GM18502 (cell line): ENCODE data around the gene RPL11.
"Not testable (repeated sequence)": the region's sequence is repeated elsewhere in the genome, so short reads cannot be mapped to it uniquely, and the experiment has no call there.

Experiments
- ATAC-seq: cut with Tn5 transposase; IDR thresholded peaks from one replicate; pipeline ENCODE4 v1.9.1; 2021; ENCODE audit warnings: mild to moderate bottlenecking; ENCODE audit not compliant: unreplicated experiment, poor library complexity

RPL11 gene

DNA sequence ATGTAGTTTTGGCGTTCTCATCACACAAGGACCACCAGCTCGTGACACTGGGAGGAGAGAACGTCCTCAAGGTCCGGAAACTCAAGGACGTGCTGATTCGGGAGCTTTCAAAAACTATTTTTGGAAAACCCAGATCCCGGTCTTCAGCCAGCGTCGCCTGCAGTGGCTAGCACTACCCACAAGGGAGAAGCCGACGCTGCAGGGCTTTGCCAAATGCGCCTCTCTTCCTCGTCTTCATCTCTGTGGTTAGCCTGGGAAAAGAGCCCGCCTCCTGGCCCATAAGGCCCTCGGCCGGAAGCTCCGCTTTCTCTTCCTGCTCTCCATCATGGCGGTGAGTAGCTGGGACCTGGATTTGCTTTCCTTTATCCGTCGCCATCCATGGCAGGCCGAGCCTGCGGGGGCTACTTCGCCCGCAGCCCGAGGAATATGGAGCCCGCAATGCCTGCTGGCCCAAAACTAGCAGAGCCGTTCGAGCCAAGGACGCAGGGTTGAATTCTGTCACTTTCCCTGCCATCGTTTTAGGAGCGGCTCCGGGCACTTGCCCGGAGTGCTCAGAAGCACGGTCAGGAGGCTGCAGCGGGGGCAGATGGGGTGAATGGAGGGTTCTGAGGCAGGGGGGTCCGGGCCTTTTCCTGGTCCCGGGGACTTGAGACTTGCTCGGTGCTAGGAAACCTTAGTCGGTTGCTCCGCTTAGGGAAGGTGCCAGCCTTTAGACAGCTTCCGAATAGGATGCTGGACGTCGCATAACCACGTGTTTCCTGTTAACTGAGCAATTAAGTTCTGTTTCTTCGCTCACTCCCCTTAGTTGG lies at the start of gene RPL11:
Gene RPL11, plus strand, starts transcription at position 308 of the 809 bp plus-strand sequence. Its CDS starts 18 bp downstream, at position 326.
- peak; percentile 94 for ATAC-seq

DNA sequence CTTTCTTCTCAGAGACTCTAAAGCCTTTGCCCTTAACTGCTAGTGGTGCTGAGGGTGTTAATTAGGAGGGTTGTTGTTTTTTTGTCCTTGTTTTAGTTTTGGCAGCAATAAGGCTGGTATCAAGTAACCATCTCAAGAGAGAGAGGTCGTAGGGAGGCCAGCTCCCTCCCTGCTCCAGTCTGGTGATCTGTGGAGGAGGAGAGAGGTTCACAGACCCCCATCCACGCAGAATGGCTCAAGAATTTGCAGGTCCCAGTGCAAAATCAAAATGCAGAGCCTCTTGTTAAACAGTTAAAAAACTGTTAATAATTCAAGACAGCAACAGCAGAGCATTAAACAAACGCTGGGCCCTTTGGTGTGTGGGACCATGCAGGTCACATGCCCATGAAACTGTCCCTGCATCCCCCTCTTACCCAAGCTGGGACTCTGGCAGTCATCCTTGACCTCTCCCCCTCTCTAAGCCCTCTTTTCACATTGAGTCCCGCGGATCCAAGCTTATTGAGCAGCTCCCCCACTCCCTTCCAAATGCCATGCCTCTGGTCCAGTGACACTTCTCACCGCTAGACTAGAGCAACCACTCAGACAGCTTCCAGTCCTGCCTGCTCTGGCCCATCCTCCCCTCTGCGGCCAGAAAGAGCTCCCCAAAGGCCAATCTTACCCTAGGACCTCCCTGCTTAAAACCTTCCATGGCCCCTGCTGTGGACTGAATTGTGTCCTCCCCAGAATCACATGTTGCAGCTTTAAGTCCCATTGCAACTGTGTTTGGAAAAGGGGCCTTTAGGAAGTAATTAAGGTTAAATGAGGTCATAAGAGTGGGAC lies 47.7 kb upstream of the RPL11 start:
- ATAC-seq, result no peak

DNA sequence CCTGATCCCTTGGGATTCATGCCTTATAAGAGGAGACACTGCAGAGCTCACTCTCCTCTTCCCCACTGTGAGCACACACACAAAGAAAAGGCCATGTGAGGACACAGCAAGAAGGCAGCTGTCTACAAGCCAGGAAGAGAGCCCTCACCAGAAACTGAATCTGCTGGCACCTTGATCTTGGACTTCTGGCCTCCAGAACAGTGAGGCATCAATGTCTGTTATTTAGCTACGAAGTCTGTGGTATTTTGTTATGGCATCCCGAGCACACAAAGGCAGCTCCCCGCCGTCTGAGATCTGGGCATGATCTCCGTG lies 47.1 kb upstream of the RPL11 start:
- ATAC-seq, result no peak

DNA sequence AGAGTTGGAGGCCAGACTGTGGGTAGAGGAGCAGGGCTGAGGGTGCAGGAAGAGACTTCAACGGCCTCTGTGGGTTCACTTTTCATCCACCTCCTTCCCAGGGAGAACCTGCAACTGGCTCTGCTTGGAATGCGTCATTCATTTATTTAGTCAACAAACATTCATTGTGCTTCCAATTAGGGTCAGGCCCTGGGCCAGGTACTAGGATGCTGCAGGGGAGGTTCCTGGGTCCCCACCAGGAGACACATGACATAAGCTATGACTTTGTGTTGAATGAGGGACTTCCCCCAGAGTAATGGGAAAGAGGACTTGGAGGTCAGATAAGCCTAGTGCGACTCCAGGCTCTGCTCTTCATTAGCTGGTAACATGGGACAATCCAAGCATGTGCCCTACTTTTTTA lies 46.3 kb upstream of the RPL11 start:
- ATAC-seq, result no peak

DNA sequence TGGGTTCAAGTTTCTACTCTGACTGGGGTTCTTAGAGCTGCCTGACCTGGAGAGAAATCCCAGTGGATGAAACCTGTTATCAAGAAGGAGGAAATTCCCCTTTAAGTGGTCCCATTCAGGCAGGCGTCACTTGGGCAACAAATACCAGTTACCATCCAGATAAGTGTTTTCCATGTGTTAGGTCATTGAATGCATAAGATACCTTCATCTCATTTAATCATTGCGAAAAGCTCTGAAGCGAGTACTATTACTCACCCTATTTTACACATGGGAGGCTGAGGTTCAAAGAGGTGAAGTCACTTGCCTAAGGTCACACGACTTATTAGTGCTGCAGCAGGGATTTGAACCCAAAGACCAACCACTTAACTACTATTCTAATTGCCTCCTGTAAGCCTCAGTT lies 45.5 kb upstream of the RPL11 start:
- no peak for ATAC-seq

DNA sequence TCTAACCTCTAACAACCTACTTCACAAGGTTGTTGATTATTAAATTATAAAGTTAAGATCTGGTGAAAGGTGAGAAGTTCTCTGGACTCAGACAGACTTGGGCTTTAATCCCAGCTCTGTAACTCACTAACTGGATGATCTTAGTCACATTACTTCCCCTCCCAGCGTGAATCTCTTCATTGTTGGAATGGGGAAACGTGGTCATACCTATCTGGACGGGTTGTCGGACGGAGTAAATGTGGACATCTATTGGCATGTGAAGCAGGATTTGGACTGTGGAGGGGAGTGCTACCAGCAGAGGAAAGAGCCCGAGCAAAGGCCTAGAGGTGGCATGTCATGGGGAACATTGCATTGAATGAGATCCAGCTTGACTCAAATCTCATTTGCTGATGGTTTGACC lies 45.1 kb upstream of the RPL11 start:
- no peak for ATAC-seq

DNA sequence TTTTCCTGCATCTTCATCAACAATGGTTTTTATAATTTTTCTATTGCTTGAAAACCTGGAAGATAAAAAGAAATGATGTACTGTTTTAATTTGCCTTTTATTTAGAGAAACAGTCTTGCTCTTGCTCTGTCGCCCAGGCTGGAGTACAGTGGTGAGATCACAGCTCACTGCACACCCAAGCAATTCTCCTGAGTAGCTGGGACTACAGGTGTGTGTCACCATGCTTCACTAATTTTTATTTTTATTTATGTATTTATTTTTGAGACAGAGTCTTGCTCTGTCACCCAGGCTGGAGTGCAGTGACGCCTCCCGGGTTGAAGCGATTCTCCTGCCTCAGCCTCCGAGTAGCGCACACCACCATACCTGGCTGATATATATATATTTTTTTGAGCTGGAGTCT lies 43.0 kb upstream of the RPL11 start:
- no peak for ATAC-seq

DNA sequence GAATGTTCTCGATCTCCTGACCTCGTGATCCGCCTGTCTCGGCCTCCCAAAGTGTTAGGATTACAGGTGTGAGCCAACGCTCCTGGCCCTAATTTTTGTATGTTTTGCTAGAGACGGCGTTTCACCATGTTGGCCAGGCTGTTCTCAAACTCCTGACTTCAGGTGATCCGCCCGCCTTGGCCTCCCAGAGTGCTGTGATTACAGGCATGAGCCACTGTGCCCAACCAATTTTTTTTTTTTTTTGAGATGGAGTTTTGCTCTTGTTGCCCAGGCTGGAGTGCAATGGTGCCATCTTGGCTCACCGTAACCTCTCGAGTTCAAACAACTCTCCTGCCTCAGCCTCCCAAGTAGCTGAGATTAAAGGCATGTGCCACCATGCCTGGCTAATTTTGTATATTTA lies 42.4 kb upstream of the RPL11 start:
- not testable (repeated sequence) for ATAC-seq

DNA sequence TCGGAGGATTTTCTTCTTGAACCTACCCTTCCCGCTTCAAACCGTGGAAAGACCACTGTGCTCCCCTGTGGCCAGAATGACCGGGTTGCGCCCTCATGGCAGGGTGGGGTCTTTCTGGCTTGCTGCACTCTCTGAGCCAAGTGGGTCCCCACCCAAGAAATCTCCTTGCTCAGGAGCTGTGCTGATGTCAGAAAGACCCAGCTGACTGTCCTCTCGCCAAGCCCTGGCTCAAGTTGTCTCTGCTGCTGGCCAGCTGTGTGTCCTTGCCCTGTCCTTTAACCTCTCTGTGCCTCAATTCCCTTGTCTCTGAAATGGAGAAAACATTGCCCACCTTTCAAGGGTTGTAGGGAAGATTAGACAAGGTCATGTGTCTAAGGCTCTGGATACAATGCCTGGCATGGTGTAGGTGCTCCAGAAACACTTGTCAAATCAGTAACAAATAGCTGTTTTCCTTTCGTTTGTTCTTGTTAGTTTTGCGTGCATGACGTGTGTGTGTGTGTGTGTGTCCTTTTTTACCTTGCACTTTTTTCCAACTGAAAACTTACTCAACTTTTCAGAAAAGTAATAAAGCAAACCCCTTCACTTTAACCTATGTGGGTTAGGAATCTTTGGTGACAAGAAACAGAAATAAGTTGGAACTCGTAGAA lies 41.1 kb upstream of the RPL11 start:
- ATAC-seq, result no peak

DNA sequence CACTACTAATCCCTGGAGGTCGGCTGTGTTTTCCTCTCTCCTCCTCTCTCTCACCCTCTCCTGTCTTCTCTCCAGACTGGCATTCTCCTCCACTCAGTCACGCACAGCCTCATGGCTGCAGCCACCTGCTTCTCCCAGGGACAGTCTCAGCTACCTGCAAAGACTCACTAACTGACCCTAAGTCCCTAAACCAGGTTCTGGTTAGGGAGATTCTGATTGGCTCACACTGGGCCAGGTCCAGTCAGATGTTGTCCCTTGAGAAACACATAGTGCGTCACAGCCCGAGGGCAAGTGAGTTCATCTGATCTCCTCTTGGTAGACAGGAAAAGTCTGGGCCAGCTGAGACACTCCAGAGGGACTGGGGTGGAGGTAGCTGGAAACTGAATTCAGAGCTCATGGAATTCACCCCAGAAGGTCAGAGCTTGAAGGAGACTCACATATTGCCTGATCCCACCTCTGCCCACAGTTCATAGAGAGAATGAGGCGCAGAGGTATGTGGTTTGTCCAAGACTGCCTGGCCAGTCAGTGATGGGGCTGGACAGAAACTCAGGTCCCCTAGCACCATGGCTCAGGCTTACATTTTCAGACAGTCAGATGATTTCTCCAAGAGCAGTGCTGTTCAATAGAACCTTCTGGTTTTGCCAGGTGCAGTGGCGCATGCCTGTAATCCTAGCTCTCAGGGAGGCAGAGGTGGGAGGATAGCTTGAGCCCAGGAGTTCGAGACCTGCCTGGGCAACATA lies 40.4 kb upstream of the RPL11 start:
- no peak for ATAC-seq

DNA sequence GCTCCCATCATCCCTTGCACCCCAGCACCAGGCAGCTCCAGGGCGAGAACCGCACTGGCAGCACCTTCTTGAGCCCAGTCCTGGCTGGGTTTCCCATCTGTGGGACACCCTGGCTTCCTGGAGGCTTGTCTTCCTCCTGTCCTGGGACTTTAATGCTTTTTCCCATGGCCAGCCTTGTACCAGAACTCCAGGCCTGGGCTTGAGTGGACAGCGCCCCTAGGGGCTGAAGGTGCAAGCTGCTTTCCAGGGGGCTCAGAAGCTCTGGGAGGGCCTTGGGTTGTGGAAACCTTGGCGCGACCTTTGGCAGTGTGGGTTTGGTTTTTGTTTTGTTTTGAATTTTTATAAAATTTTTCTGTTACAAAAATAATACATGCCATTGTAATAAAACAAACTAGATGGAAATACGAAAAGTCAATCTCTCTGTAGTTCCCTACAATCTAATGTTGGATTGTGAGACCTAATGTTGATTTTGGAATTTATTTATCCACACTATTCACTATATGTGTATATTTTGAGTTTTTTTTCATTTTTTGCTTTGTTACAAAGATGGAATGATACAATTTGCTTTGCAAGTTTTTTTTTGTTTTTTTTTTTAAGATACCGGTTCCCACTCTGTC lies 33.8 kb upstream of the RPL11 start:
- no peak for ATAC-seq

DNA sequence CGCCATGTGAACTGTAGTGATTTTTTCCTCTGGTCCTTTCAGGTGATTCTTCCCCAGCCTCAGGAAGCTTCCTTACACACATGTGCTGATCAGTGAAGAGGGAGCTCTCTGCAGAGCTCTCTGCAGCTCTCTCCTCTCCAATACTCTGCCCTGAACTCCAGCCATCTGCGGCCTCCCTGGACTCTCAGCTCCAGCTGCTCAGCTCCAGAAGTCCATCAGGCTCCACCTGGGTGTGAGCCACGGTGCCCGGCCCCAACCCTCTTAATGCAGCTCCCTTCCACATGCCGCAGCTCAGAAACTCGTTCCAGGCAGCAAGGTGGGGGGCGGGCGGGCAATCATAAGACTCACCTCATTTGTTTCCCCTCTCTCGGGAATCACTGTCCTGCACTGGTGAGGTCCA lies 30.9 kb upstream of the RPL11 start:
- no peak for ATAC-seq

DNA sequence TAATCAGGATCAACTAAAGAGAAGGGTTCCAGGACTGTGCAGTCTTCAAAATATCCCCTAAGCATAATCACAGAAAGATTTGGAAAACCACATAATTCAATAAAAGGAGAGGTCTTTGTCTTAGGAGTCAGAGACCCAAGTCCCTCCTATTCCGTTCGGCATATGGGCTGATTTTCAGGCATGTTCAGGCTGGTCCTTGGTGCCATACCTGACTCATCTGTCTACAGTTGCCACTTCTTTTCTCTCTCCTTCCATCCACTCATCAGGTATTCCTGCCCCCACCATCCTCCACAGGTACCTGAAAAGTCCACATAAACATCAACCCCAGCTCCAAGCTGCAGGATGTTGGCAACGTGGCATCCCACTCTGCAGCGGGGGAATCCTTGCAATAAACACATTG lies 29.7 kb upstream of the RPL11 start:
- no peak for ATAC-seq

DNA sequence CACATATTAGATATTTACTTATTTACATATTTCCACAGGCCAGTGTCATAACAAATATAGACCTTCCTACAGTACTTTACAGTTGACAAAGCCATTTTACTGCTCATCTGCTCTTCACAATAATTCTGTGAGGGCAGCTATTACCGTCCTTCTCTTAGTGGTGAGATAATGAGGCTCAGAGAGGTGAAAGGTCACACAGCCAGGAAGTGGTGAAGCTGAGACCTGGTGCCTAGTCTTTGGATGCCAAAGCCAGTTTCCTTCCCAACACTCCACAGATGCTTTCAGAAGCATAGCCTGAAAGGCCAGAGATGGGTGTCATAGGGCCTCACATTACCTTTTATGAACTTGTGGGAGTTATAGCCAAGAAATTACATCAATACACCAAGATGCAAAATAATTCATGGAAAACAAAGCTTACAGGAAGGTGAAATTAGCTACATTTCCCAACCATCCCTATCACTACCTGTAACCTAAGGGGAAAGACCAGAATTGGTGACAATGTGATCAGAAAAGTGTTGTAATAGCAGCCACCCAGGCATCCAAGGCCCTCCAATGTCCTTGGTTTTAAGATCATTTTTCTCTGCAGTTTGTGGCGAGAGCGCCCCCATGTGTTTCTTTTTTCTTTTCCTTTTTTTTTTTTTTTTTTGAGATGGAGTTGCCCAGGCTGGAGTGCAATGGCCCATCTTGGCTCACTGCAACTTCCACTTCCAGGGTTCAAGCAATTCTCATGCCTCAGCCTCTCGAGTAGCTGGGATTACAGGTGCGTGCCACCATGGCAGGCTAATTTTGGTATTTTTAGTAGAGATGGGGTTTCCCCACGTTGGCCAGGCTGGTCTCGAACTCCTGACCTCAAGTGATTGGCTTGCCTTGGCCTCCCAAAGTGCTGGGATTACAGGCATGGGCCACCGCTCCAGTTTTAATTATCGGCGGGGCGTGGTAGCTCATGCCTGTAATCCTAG lies 26.5 kb upstream of the RPL11 start:
- no peak for ATAC-seq

DNA sequence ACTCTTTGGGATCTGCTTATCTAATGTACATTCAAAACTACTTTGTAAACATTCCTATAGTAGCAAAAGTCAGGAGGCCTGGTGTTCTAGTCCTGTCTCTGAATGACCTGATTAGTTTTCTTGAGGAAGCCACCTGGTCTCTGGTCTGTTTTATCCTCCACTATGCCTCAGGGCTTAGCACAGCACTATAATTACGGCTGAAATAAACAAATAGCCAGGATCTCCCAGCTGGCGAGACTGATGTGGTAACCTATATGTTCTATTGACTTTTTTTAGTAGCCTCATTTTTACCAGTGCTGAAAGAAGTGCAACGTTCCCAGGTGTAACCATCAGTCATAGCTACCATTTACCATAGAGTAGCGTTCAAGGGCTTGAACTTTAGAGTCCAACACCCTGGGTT lies 24.2 kb upstream of the RPL11 start:
- ATAC-seq, result no peak

DNA sequence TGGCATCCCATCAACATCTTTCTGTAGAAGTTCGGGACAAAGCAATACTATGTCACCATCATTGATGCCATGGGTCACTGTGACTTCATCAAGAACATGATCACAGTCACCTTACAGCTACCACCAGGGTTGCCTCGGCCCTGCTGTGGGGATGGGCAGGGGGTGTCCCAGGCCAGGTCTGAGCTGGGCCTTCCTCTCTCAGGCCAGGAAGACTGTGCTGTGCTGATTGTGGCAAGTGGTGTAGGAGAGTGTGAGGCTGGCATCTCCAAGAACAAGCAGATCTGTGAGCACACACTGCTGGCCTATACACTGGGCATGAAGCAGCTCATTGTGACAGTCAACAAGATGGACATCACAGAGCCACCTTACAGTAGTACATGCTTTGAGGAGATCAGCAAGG lies 20.9 kb upstream of the RPL11 start:
- no peak for ATAC-seq

DNA sequence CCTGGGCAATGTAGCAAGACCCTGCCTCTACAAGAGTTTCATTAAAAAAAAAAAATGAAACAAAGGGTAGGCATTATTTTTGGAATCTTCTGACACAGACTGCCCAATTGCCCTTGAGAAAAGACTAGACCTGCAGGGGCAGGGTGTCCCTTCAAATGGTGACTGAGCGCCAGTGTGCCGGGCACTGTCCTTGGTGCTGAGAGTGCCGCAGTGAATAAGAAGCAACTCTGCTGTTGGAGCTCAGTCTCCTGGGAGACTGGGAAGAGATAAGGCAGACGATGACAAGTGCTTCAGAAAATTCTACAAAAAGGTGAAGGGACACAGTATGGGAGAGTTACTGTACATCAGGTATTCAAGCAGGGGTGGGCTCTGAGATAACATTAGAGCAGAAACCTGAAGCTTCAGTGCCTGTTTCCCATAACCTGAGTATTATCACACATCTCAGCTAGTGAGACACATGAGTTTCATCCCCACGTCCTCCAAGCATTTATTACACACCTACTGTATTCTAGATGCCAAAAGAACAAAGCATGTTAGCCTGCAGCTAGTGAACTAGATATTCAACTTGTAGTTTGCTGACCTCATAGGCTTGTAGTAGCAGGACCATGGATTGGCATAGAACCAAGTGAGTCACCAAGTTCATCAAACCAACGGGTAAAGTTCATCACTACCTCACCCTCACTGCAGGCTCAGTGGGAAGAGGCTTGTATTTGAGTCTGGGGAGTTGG lies 18.4 kb upstream of the RPL11 start:
- ATAC-seq, result no peak

DNA sequence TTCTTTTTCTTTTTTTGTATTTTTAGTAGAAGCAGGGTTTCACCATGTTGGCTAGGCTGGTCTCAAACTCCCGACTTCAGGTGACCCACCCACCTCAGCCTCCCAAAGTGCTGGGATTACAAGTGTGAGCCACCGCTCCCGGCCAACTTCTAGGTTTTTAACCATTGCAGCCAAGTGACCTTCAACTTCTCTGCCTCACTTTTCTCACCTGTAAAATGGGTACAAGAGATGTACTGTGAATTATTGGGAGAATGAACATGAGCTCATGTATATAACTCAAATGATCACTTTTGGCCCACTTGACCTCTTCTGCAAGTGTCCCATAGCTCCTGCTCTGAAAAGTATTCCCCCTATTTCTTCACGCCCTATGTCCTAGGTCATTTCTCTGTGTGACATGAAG lies 11.8 kb upstream of the RPL11 start:
- no peak for ATAC-seq

DNA sequence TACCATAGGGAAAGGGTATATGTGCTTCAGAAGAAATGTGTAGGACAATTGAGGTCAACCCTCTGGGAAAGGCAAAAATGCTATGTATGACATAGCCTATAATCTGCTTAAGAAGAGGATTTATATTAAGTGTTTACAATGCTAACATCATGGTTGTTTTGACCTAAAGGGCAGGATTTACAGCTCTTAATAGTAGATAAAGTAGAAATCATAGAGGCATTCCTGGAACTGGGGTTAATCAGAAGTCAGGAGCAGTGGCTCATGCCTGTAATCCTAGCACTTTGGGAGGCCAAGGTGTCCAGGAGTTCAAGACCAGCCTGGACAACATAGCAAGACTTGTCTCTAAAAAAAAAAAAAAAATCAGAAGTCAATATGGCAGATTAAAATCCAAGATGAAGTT lies 8.7 kb upstream of the RPL11 start:
- ATAC-seq, result no peak
